SK-N-SH (cell line): ENCODE measurements around the gene HIPK4.

Experiments used
- CHD2 ChIP-seq: fragments of 150-350 bp; IDR thresholded peaks from 2 replicates; pipeline ENCODE4 v1.6.1; 2018; ENCODE audit warnings: low read length; ENCODE audit not compliant: partially characterized antibody
- CTCF ChIP-seq: fragments of 200-600 bp; sonication (generic); IDR thresholded peaks from 2 replicates; pipeline ENCODE4 v1.6.1; 2017; ENCODE audit warnings: antibody characterized with exemption, mild to moderate bottlenecking, moderate library complexity
- POLR2AphosphoS5 ChIP-seq: IDR thresholded peaks from 2 replicates; pipeline ENCODE4 v1.6.1; 2012; ENCODE audit warnings: low read depth, low read length
- RXRA ChIP-seq: IDR thresholded peaks from 2 replicates; pipeline ENCODE4 v1.4.0; 2012; ENCODE audit warnings: low read depth, mild to moderate bottlenecking, borderline replicate concordance
- TAF1 ChIP-seq: IDR thresholded peaks from 2 replicates; pipeline ENCODE4 v1.6.1; 2012; ENCODE audit warnings: low read depth, mild to moderate bottlenecking, low read length, moderate library complexity, borderline replicate concordance

GRCh38 chr19:40376286-40376862 lies 13.6 kb downstream of the HIPK4 start:
- TF ChIP-seq CTCF, result no peak
- TF ChIP-seq POLR2AphosphoS5, result no peak
- no peak for TF ChIP-seq TAF1
- TF ChIP-seq CHD2, result no peak
- TF ChIP-seq RXRA, result no peak
